ENCODE results near the gene DIDO1. TPM values are rescaled to one million over a fixed set of nuclear protein-coding genes. Genes with fewer than 3 reads are reported as not detected.
A peak's percentile ranks its signal among the peaks of the same experiment; 100 is the strongest.

Gene DIDO1
- total and polyA plus RNA-seq, 2 of the 13 experiments (the other 11 are each of a cell fraction or from before 2014, with no cell fraction given): 75.0 to 75.1 TPM

DNA sequence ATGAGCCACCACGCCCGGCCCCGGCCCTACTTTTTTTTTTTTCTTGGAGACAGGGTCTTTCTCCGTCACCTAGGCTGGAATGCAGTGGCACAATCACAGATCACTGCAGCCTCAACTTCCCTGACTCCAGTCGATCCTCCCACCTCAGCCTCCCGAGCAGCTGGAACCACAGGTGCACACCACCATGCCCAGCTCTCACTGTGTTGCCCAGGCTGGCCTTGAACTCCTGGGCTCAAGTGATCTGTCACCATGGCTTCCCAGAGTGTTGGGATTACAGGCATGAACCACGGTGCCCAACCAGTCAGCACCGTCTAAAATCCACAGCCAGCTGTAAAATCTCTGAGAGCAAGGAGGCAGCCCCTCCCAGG lies 43.6 kb upstream of the DIDO1 start (continued):
- TF ChIP-seq, protein P1, sequence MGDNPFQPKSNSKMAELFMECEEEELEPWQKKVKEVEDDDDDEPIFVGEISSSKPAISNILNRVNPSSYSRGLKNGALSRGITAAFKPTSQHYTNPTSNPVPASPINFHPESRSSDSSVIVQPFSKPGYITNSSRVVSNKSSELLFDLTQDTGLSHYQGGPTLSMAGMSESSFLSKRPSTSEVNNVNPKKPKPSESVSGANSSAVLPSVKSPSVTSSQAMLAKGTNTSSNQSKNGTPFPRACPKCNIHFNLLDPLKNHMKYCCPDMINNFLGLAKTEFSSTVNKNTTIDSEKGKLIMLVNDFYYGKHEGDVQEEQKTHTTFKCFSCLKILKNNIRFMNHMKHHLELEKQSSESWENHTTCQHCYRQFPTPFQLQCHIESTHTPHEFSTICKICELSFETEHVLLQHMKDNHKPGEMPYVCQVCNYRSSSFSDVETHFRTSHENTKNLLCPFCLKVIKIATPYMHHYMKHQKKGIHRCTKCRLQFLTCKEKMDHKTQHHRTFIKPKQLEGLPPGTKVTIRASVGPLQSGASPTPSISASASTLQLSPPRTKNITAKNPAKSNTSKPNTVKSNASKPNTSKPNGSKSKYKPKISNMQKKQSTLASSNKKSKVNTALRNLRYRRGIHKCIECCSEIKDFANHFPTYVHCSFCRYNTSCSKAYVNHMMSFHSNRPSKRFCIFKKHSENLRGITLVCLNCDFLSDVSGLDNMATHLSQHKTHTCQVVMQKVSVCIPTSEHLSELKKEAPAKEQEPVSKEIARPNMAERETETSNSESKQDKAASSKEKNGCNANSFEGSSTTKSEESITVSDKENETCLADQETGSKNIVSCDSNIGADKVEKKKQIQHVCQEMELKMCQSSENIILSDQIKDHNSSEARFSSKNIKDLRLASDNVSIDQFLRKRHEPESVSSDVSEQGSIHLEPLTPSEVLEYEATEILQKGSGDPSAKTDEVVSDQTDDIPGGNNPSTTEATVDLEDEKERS (CRISPR knock-in tag; IDR thresholded peaks at IDR 0.05): peak; percentile 67
- TF ChIP-seq, protein P2, sequence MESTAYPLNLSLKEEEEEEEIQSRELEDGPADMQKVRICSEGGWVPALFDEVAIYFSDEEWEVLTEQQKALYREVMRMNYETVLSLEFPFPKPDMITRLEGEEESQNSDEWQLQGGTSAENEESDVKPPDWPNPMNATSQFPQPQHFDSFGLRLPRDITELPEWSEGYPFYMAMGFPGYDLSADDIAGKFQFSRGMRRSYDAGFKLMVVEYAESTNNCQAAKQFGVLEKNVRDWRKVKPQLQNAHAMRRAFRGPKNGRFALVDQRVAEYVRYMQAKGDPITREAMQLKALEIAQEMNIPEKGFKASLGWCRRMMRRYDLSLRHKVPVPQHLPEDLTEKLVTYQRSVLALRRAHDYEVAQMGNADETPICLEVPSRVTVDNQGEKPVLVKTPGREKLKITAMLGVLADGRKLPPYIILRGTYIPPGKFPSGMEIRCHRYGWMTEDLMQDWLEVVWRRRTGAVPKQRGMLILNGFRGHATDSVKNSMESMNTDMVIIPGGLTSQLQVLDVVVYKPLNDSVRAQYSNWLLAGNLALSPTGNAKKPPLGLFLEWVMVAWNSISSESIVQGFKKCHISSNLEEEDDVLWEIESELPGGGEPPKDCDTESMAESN (CRISPR knock-in tag; conservative IDR thresholded peaks at IDR 0.05): no peak
- TF ChIP-seq ZNF253 (CRISPR knock-in tag; IDR thresholded peaks at IDR 0.05; ENCODE audit: borderline replicate concordance): peak; percentile 19; the same call in 1 of the 2 replicates
- TF ChIP-seq MEF2D (CRISPR knock-in tag; IDR thresholded peaks at IDR 0.05): peak; percentile 24; the same call in 1 of the 2 replicates
- 0 out of 2 replicates have a peak, but pooled peaks have one; percentile 27 for TF ChIP-seq ZNF737 (CRISPR knock-in tag; IDR thresholded peaks at IDR 0.05; ENCODE audit: borderline replicate concordance)
- TF ChIP-seq TRIM24 (CRISPR knock-in tag; IDR thresholded peaks at IDR 0.05): no peak
- no peak for TF ChIP-seq ZNF354B (CRISPR knock-in tag; IDR thresholded peaks at IDR 0.05)
- TF ChIP-seq, protein P3, sequence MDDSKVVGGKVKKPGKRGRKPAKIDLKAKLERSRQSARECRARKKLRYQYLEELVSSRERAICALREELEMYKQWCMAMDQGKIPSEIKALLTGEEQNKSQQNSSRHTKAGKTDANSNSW (CRISPR knock-in tag; IDR thresholded peaks at IDR 0.05; ENCODE audit: borderline replicate concordance): no peak
- TF ChIP-seq ZNF205 (CRISPR knock-in tag; IDR thresholded peaks at IDR 0.05): no peak

Measured in HepG2 (cell line).